HepG2 (cell line): ENCODE results near the gene TMCC2. TPM values are rescaled to one million over a fixed set of nuclear protein-coding genes. Genes with fewer than 3 reads are reported as not detected.
A peak's percentile ranks its signal among the peaks of the same experiment; 100 is the strongest.

ENCODE experiments used
- DBP ChIP-seq: sonication (generic); formaldehyde crosslinking; IDR thresholded peaks from 2 replicates; pipeline ENCODE4 v1.4.0; 2020; ENCODE audit warnings: missing genetic modification reagents; ENCODE audit errors: not compliant biosample characterization
- FOXK1 ChIP-seq: sonication (generic); formaldehyde crosslinking; IDR thresholded peaks from 2 replicates; pipeline ENCODE4 v1.4.0; 2020; ENCODE audit warnings: low read depth, missing genetic modification reagents, borderline replicate concordance
- JDP2 ChIP-seq: sonication (generic); formaldehyde crosslinking; IDR thresholded peaks from 2 replicates; pipeline ENCODE4 v1.8.1; 2022; ENCODE audit warnings: missing genetic modification reagents, borderline replicate concordance
- KLF11 ChIP-seq: IDR thresholded peaks from 2 replicates; pipeline ENCODE4 v1.6.1; 2016; ENCODE audit warnings: missing compliant biosample characterization
- SP2 ChIP-seq: sonication (generic); formaldehyde crosslinking; IDR thresholded peaks from 2 replicates; pipeline ENCODE4 v1.5.1; 2020; ENCODE audit warnings: mild to moderate bottlenecking, missing genetic modification reagents
- STAG1 ChIP-seq: sonication (generic); formaldehyde crosslinking; IDR thresholded peaks from 2 replicates; pipeline ENCODE4 v1.4.0; 2020; ENCODE audit warnings: missing genetic modification reagents
- ZBTB37 ChIP-seq: sonication (generic); formaldehyde crosslinking; IDR thresholded peaks from 2 replicates; pipeline ENCODE4 v1.4.0; 2020; ENCODE audit warnings: mild to moderate bottlenecking, missing genetic modification reagents
- ZNF136 ChIP-seq: sonication (generic); formaldehyde crosslinking; IDR thresholded peaks from 2 replicates; pipeline ENCODE4 v1.8.1; 2022; ENCODE audit warnings: low read depth, mild to moderate bottlenecking, moderate library complexity, missing genetic modification reagents
- ZNF18 ChIP-seq: sonication (generic); formaldehyde crosslinking; IDR thresholded peaks from 2 replicates; pipeline ENCODE4 v1.8.0; 2022; ENCODE audit warnings: mild to moderate bottlenecking, missing genetic modification reagents; ENCODE audit not compliant: insufficient replicate concordance
- ZNF329 ChIP-seq: sonication (generic); formaldehyde crosslinking; IDR thresholded peaks from 2 replicates; pipeline ENCODE4 v1.9.0; 2021; ENCODE audit warnings: low read depth, mild to moderate bottlenecking, missing genetic modification reagents
- ZNF512B ChIP-seq: sonication (generic); formaldehyde crosslinking; IDR thresholded peaks from 2 replicates; pipeline ENCODE4 v1.5.1; 2020; ENCODE audit warnings: missing genetic modification reagents, mild to moderate bottlenecking, borderline replicate concordance
- ZNF547 ChIP-seq: sonication (generic); formaldehyde crosslinking; IDR thresholded peaks from 2 replicates; pipeline ENCODE4 v1.5.1; 2020; ENCODE audit warnings: mild to moderate bottlenecking, missing genetic modification reagents
- ZNF552 ChIP-seq: sonication (generic); formaldehyde crosslinking; IDR thresholded peaks from 2 replicates; pipeline ENCODE4 v1.9.0; 2022; ENCODE audit warnings: missing genetic modification reagents, mild to moderate bottlenecking, borderline replicate concordance
- ZNF558 ChIP-seq: sonication (generic); formaldehyde crosslinking; IDR thresholded peaks from 2 replicates; pipeline ENCODE4 v1.9.0; 2022; ENCODE audit warnings: mild to moderate bottlenecking, missing genetic modification reagents, borderline replicate concordance
- ZNF574 ChIP-seq: sonication (generic); formaldehyde crosslinking; IDR thresholded peaks from 2 replicates; pipeline ENCODE4 v1.4.0; 2020; ENCODE audit warnings: missing genetic modification reagents
- ZNF652 ChIP-seq: IDR thresholded peaks from 2 replicates; pipeline ENCODE4 v1.6.1; 2016; ENCODE audit warnings: low read depth, borderline replicate concordance
- ZNF660 ChIP-seq: sonication (generic); formaldehyde crosslinking; IDR thresholded peaks from 2 replicates; pipeline ENCODE4 v1.5.1; 2020; ENCODE audit warnings: mild to moderate bottlenecking, low read depth, missing genetic modification reagents, borderline replicate concordance
- ZNF766 ChIP-seq: sonication (generic); formaldehyde crosslinking; IDR thresholded peaks from 2 replicates; pipeline ENCODE4 v1.5.0; 2020; ENCODE audit warnings: missing genetic modification reagents, borderline replicate concordance
- polyA plus RNA-seq, 8 experiments: library from polyadenylated mRNA; depleted of rRNA in 3 of 8; stranded (reverse) in 7 of 8; unstranded in 1 of 8; fragments of >200 nt; fragmentation: Illumina TruSeq in 4 of 8; extraction: Trizol in 4 of 8; gene quantifications; 2 replicates each; pipeline versions ENCODE4 v1.2.1 to v1.2.3, GENCODE V29; 2011 to 2016; ENCODE audit warnings: low read depth in 4 of 8, missing spikeins in 1 of 8, mixed read lengths in 1 of 8; ENCODE audit not compliant: insufficient read depth in 1 of 8
- total RNA-seq, 5 experiments: library from RNA; depleted of rRNA; stranded (reverse); fragments of >200 nt; fragmentation: Illumina TruSeq; extraction: Trizol; gene quantifications; 2 replicates each; pipeline ENCODE4 v1.2.3, GENCODE V29; 2016; ENCODE audit warnings: low read depth in 1 of 5

Gene TMCC2
- total and polyA plus RNA-seq, 2 of the 13 experiments (the other 11 are each of a cell fraction or from before 2014, with no cell fraction given): 0.12 to 0.24 TPM

- TF ChIP-seq DBP (CRISPR knock-in tag): no peak
- TF ChIP-seq FOXK1: peak; percentile 19; the same call in 1 of the 2 replicates
- peak; percentile 72 for TF ChIP-seq ZNF136 (CRISPR knock-in tag)
- peak; percentile 93 for TF ChIP-seq ZNF547 (CRISPR knock-in tag)
- TF ChIP-seq SP2 (CRISPR knock-in tag): peak; percentile 82
- TF ChIP-seq ZNF558: peak; percentile 56; the same call in 1 of the 2 replicates
- no peak for TF ChIP-seq ZNF660 (CRISPR knock-in tag)
- no peak for TF ChIP-seq ZNF512B (CRISPR knock-in tag)
- TF ChIP-seq ZNF329: no peak
- no peak for TF ChIP-seq JDP2
- TF ChIP-seq STAG1 (CRISPR knock-in tag): 0 out of 2 replicates have a peak, but pooled peaks have one; percentile 24
- TF ChIP-seq ZNF574: peak; percentile 25; the same call in 1 of the 2 replicates
- TF ChIP-seq ZNF18: no peak
- no peak for TF ChIP-seq ZBTB37 (CRISPR knock-in tag)
- TF ChIP-seq ZNF766 (CRISPR knock-in tag): no peak
- TF ChIP-seq ZNF652 (CRISPR knock-in tag): no peak
- TF ChIP-seq ZNF552 (CRISPR knock-in tag): no peak
- TF ChIP-seq KLF11 (CRISPR knock-in tag): no peak
These were observed 93.6 kb downstream of the TMCC2 start, which contains the start of gene NUAK2 (continued) for GRCh38 chr1:205321162-205321958.
